Right lobe of liver (tissue), 6 donors: ENCODE results near the gene SFN. TPM values are rescaled to one million over a fixed set of nuclear protein-coding genes. Genes with fewer than 3 reads are reported as not detected.
A peak's percentile ranks its signal among the peaks of the same experiment; 100 is the strongest.

ENCODE experiments used
- ATAC-seq, 4 donors: fragments of 200-7000 bp; cut with Tn5 transposase; one replicate each; pipeline ENCODE4 v1.9.1; 2020; ENCODE audit warnings: mild to moderate bottlenecking in 4 of 4, moderate library complexity in 4 of 4
- DNase-seq, 3 donors: peaks; one replicate each; pipeline ENCODE4 v3.0.0-alpha.2; 2020
- H3K27ac ChIP-seq, 3 donors: fragments of 200-600 bp; one replicate each; pipeline ENCODE4 v1.8.0; 2022
- H3K27me3 ChIP-seq, 2 donors: fragments of 200-600 bp; one replicate each; pipeline ENCODE4 v1.8.0; 2022
- H3K36me3 ChIP-seq, 4 donors: fragments of 200-600 bp; sonication (generic) in 1 of 4; one replicate each; pipeline versions ENCODE4 v1.5.1 to v1.8.0; 2017 to 2022; ENCODE audit warnings: control low read depth in 1 of 4
- H3K4me1 ChIP-seq, 4 donors: fragments of 200-600 bp; sonication (generic) in 1 of 4; one replicate each; pipeline versions ENCODE4 v1.5.1 to v1.8.0; 2017 to 2022; ENCODE audit warnings: control low read depth in 1 of 4
- H3K4me3 ChIP-seq, 3 donors: fragments of 200-600 bp; one replicate each; pipeline ENCODE4 v1.8.0; 2022
- H3K9me3 ChIP-seq, 4 donors: fragments of 200-600 bp; sonication (generic) in 1 of 4; one replicate each; pipeline versions ENCODE4 v1.5.1 to v1.8.0; 2017 to 2022; ENCODE audit warnings: control low read depth in 1 of 4
- CTCF ChIP-seq, 4 donors: fragments of 200-600 bp in 3 of 4; fragments of 450-650 bp in 1 of 4; IDR thresholded peaks; one replicate each; pipeline versions ENCODE4 v1.5.1 to v1.8.0; 2016 to 2022; ENCODE audit warnings: antibody characterized with exemption in 4 of 4, mild to moderate bottlenecking in 2 of 4
- POLR2A ChIP-seq: fragments of 450-650 bp; IDR thresholded peaks from one replicate; pipeline ENCODE4 v1.6.1; 2017; ENCODE audit warnings: antibody characterized with exemption, mild to moderate bottlenecking
- WGBS: methylation state at CpG from one replicate; pipeline ENCODE4 v1.1.6; 2018; ENCODE audit warnings: low coverage, low lambda C conversion rate; ENCODE audit not compliant: insufficient coverage; ENCODE audit errors: missing lambda C conversion rate; 5-methylcytosine and 5-hydroxymethylcytosine counted together
- intact Hi-C, 2 donors: fragments of 100-400 bp; cut with DNase I; formaldehyde crosslinking; loops; one replicate each; pipeline versions ENCODE4 v1.11.2 to v1.14.1; 2022
- total RNA-seq, 6 experiments: library from RNA; depleted of rRNA in 2 of 6; stranded (reverse); fragments of >200 nt in 2 of 6; fragmentation: NEBNext Ultra II Directional in 3 of 6; extraction: Animal tissue kit (Norgen Biotek cat#: 25700) in 3 of 6; gene quantifications; one replicate each; pipeline versions ENCODE4 v1.1.0 to v1.2.4, GENCODE V29; 2016 to 2023
- donor health status: DM: no; HTN: yes; CAD: no.
- donor health status: DM: no; HTN: no; CAD: no.
- donor health status: DM: no; HTN: no; CAD: no.
- donor health status: DM: no; HTN: yes; CAD: no.
- donor health status: DM: no; HTN: yes; CAD: no.

SFN gene
- total RNA-seq, 6 experiments from 2014 or later: 2.2 to 2.5 (median 2.5) TPM; not detected in 3

- Histone ChIP-seq H3K27me3 (no peaks in the 10 kb centered on the region), H3K27ac (peak overlapping the region in 1 of 3 donors; percentile 60), H3K36me3 (peaks cover 0 to 50% (median 21%) of the 10 kb centered on the region in 4 donors), H3K4me3 (no peak overlapping the region), H3K9me3 (no peaks in the 10 kb centered on the region), H3K4me1 (peaks cover 0 to 14% (median 0%) of the 10 kb centered on the region in 4 donors)
- intact Hi-C loops: no loop called here
- DNase-seq: no peak
- no peak for ATAC-seq
- no CpG with 5 or more reads among the region's 10 CpGs for WGBS
- no peak for TF ChIP-seq POLR2A
- no peak for TF ChIP-seq CTCF (IDR thresholded peaks at IDR 0.05)
These were observed 14.4 kb upstream of the SFN start for GRCh38 chr1:26848499-26848898.

- H3K4me1 ChIP-seq: peaks cover 0 to 14% (median 0%) of the 10 kb centered on the region in 4 donors
- DNase-seq (peak in 2 of 3 donors; percentile 72 to 85), ATAC-seq (peak; percentile 59 to 86 (median 70))
- H3K9me3 ChIP-seq: no peaks in the 10 kb centered on the region
- intact Hi-C loops: no loop called here
- 29% methylated on average over 4 of the region's 10 CpGs for WGBS
- no peak overlapping the region for H3K4me3 ChIP-seq
- H3K27ac ChIP-seq: peak overlapping the region in 1 of 3 donors; percentile 60
- TF ChIP-seq POLR2A: no peak
- no peak for TF ChIP-seq CTCF (IDR thresholded peaks at IDR 0.05)
- H3K27me3 ChIP-seq: no peaks in the 10 kb centered on the region
- H3K36me3 ChIP-seq: peaks cover 0 to 54% (median 21%) of the 10 kb centered on the region in 4 donors
These were observed 13.8 kb upstream of the SFN start for GRCh38 chr1:26848941-26849774.

GRCh38 chr1:26851106-26851684, 11.8 kb upstream of the SFN start:
- no peak for ATAC-seq
- H3K4me1 ChIP-seq: peaks cover 0 to 14% (median 0%) of the 10 kb centered on the region in 4 donors
- TF ChIP-seq POLR2A: no peak
- no peak for TF ChIP-seq CTCF (IDR thresholded peaks at IDR 0.05)
- H3K4me3 ChIP-seq: no peak overlapping the region
- H3K9me3 ChIP-seq: no peaks in the 10 kb centered on the region
- no peak overlapping the region for H3K27ac ChIP-seq
- no peak for DNase-seq
- H3K27me3 ChIP-seq: no peaks in the 10 kb centered on the region
- intact Hi-C loops: loop anchor here in 1 of 2 donors (5.0 kb wide), 1 partner anchor 36 kb away; no protein-coding TSS in a partner anchor
- WGBS: 87% methylated on average over 6 of the region's 12 CpGs
- H3K36me3 ChIP-seq: peaks cover 0 to 49% (median 21%) of the 10 kb centered on the region in 4 donors

- TF ChIP-seq POLR2A (no peak), CTCF (IDR thresholded peaks at IDR 0.05) (no peak)
- no peak for ATAC-seq
- peaks cover 0 to 38% (median 17%) of the 10 kb centered on the region in 4 donors for H3K36me3 ChIP-seq
- no peak for DNase-seq
- no peak overlapping the region for H3K27ac ChIP-seq
- 70% methylated on average over 9 of the region's 9 CpGs for WGBS
- no peaks in the 10 kb centered on the region for H3K9me3 ChIP-seq
- H3K4me1 ChIP-seq: peaks cover 0 to 14% (median 0%) of the 10 kb centered on the region in 4 donors
- intact Hi-C loops: loop anchor here in 1 of 2 donors (5.0 kb wide), 1 partner anchor 35 kb away; no protein-coding TSS in a partner anchor
- H3K4me3 ChIP-seq: no peak overlapping the region
- no peaks in the 10 kb centered on the region for H3K27me3 ChIP-seq
These were observed 10.2 kb upstream of the SFN start for GRCh38 chr1:26852701-26853100.
